Measurements from ENCODE around the gene NUP160.

DNA sequence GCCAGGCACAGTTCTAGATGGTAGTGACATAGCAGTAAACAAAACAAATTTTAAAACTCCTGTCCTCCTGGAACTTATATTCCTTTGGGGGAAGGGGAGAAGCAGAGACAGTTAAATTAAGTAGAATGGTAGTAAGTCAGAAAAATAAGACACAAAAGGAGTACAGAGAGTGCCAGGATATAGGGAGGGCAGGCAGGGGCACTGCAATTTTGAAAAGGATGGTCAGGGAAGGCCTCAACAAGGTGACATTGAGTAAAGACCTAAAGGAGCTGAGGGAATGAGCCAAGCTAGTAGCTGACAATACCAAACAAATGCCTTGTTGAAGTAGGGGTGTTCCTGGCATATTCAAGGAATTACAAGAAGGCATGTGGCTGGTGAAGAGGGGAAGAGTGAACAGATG is 10.2 kb downstream of the NUP160 start:
- TF ChIP-seq, protein P1, sequence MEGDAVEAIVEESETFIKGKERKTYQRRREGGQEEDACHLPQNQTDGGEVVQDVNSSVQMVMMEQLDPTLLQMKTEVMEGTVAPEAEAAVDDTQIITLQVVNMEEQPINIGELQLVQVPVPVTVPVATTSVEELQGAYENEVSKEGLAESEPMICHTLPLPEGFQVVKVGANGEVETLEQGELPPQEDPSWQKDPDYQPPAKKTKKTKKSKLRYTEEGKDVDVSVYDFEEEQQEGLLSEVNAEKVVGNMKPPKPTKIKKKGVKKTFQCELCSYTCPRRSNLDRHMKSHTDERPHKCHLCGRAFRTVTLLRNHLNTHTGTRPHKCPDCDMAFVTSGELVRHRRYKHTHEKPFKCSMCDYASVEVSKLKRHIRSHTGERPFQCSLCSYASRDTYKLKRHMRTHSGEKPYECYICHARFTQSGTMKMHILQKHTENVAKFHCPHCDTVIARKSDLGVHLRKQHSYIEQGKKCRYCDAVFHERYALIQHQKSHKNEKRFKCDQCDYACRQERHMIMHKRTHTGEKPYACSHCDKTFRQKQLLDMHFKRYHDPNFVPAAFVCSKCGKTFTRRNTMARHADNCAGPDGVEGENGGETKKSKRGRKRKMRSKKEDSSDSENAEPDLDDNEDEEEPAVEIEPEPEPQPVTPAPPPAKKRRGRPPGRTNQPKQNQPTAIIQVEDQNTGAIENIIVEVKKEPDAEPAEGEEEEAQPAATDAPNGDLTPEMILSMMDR (IDR thresholded peaks at IDR 0.05): no peak
- TF ChIP-seq POLR2A (IDR thresholded peaks at IDR 0.05): no peak

Data from right lobe of liver (tissue), 4 donors.